SK-N-DZ (cell line): ENCODE results near the gene MACROD2.

ENCODE experiments used
- DNase-seq: peaks from one replicate; pipeline ENCODE4 v3.0.0-alpha.2; 2015; ENCODE audit warnings: low spot score

The MACROD2 gene

DNA sequence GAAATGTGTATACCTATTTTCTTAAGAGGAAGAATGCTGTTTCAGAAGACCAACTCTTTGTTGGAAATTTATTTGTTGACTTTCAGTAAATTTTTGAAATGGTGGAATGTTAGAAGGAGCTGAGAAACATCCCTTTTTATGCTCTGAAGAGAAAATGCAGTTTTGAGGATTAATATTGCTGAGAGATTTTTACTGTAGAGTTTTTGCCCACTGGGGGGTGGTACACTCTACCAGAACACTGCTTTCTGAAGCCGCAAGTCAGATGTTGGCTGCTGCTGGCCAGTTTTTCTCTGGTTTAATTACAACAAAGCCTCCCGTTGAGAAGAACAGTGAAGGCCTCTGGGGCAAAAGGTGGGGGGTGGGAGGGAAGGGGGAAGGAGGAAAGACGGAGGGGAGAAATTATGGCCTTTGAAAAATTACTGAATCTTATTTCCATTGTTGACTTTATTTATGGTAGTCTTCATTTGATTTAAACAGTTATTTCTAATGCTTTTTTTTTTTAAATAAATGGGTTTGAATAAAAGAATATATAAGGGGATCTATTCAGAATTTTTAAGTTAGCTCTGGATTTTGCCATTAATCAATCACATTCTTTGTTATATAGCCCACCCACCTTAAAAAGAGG, 339.1 kb downstream of the MACROD2 start:
- DNase-seq, result peak; percentile 91

- peak; percentile 36 for DNase-seq
Observed at GRCh38 chr20:14335052-14335451, 339.7 kb downstream of the MACROD2 start.

GRCh38 chr20:14336686-14337085, 341.4 kb downstream of the MACROD2 start:
- peak; percentile 69 for DNase-seq

DNA sequence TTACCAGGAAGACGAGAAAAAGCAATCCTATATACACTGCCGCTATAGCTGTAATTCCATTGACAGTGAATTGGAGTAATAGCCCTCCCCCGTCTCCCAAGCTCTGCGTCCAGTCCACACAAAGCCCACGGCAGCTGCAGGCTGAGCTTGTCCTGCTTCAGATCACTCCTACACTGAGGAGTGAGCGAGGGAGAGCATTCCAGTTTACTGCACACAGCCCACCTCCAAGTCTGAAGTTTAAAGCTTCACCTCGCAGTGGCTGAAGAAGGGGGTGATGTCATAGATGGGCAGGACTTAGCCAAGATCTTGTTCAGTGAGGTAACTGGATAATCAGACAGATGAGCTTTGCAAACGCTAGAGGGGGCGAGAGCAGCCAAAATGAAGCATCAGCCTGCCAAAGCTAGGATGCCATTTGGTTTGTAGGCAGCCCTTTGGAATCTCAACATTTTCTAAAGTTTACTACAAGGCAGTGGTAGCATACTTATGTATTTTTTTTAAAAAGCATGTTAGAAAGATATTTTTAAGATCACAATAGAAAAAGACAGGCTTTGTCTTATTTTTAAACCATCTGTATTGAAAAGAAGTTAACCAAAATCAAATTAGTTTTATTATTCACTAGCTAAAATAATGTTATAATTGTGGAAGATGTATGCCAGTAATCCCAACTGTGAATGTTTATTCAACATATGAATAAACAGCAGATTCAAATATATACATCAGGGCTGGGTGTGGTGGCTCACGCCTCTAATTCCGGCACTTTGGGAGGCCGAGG, 342.3 kb downstream of the MACROD2 start, which contains the start of gene FLRT3:
FLRT3 (minus strand) TSS at position 213 of the 772 bp plus-strand sequence. CDS start 10,106 bp downstream, outside the sequence.
- DNase-seq, result peak; percentile 99

DNA sequence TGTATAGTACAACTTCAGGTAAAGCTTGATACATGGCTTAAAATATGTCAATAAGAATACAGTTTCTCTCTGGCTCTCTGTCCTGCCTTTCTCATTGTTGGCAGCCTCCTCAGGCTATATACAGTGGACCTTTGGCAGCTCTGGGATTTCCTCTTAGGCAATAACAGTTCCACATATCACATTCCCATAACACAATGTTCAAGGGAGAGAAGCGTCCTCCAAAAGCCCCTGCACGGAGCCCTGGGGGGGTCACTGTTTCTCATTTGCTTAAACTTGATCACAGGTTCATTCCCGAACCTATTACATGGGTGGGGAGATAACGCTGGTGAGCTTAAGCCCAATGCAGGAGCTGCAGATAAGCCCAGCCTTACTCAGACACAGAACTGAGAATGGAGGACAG, 346.5 kb downstream of the MACROD2 start:
- no peak for DNase-seq

DNA sequence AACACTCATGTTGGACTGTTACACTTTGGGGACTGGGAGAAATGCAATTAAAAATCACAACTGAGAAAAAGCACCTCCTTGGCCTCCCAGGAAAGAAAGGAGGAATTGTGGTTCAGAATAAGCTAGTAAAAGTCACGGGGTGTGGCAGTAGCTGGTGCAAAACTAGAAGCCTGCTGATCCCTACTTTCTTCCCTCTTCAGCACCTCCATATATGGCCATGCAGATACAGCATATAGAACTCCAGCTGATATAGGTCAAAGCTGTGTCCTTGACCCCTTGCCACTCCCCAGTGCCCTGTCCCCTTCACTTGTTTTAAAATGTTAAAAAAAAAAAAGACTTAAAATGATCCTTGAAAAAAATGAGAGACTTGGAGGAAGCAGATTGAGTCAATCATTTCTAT, 347.6 kb downstream of the MACROD2 start:
- DNase-seq, result no peak

DNA sequence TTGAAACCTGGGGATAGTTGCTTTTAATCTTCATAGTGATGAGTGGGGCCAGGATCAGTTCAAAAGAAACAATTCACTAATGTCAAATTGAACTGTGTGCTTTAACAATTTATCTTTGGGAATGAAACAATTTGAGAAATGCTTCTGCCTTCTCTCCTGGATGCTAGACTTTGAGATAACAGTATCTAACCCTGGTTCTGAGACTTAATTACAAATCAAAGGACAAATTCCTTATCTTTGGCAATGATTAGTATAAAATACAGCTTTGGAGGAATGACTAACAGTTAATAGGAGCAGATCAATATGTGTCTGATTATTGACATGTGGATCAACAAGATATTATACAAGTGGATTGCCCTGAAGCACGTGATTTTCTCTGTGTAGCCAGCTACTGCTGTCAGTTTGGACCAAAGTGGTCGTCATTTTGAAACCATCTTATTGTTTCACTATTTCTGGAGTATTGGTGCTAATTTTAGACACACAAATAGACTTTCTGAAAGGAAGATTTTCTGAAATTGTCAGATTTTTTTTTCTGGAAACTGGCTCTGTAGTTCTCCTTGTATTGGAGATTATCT, 348.3 kb downstream of the MACROD2 start:
- no peak for DNase-seq

GRCh38 chr20:14344746-14345145, 349.4 kb downstream of the MACROD2 start:
- peak; percentile 18 for DNase-seq

DNA sequence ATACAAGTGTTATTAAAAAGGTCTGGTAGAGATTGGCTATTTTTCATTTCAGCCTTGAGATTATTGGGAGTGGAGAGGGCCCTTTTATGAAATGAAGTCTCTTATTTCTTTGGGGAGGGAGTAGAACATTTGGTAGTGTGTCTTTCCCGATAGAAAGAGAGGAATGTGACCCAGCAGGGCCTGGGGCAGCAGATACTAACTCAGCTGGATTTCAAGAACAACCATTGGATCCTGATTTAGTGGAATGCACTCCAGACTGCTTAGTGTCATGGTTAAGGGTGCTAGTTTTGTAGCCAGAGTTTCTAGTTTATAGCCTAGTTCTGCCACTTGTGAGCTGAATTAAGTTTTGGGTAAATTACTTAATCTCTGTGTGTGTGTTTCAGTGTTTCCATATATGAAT, 360.5 kb downstream of the MACROD2 start:
- DNase-seq, result no peak

DNA sequence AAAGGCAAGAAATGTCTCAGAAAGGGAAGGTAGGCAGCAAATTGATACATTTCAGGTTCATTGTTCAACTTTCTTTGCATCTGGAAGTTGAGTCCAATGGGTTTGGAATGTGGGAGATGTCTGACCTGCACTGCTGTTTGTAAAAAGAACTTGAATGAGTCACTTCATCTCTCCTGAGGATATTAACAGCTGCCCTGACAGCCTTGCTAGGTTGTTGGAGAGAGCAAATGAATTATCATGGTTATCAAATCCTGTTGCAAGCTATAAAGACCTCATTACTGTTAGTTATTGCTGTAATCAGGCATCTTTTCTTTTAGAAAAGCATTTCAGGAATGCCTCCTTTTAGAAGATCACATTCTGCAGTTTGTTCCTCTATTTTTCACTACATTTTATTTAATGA, 365.1 kb downstream of the MACROD2 start:
- DNase-seq, result no peak

DNA sequence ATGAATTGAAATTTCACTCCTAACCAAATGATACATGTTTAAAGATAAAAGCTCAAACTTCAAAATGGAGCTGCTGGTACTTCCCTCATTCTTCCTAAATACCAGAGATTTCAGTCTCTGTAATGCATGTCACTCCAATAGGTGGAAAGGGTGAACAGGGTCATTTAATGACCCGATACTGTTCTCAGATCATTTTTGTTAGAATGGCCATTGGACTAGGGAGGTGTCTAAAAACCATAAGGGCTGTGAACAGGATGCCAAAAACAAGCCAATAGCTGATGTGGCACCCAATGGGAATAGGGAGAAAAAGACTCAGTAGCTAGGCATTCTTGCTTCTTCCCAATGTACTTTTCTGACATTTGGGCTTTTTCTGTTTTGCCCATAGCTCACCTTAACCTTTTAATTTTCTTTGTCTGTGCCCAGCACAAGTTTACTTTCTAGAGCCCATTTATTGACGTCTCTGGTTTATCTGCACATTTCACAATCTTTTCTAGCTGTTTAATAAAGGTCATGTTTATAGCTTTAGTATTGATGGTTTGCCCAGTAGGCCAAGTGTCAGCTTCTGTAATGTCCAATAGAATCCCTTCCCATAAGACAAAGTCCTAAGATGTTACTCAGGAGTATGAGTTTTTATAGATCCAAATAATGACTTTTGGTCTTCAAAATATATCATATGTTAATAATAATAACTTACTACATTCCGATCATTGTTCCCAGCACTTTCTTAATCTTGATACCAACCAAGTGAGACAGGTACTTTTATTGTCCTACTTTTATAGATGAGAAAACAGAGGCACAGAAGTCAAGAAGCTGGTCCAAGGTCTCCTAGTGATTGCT, 366.4 kb downstream of the MACROD2 start:
- no peak for DNase-seq

DNA sequence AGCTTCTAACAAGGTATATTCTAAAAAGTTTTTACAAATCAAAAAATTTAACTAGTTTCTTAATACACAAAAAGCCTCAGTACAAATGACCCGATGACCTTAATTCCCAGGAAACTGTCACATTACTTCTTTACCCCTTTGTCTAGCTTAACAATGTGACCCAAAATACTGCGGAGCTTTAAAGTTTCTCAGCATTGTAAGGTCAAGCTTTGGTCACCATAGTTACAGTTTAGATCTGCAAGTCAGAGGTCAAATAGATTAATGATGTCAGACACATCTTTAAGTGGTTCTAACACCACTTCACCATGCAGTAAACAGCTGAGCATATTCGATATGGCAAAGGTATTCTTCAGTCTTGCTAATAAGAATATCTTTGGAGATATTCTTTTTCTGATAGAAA, 378.9 kb downstream of the MACROD2 start:
- DNase-seq, result no peak

DNA sequence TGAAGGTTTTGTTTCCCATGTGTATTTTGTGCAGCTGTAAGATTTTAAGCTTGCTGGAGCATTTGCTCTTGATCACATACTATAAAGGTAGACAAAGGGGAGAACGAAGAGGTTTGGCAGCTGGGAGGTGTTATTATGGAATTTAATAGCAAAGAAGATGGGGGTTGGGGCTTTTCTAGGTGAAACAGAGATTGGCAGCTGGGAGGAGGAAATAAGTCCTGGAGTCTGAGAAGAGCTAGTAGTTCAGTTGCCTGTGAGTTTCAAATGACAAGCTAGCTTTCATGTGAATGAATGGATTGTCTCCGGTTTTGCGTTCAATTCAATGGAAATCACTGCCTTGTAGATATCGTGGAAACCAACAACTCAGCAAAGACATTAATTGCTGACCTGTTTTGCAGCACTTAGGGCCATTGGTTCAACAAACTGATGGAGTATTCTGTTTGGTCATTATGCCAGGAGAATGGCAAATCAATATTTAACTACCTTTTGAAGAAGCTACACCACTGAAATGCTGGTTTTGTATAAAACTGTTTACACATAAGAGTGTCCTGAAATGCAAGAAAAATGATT, 380.2 kb downstream of the MACROD2 start:
- DNase-seq, result peak; percentile 3

- no peak for DNase-seq
Observed at GRCh38 chr20:14378326-14378725, 383.0 kb downstream of the MACROD2 start.

GRCh38 chr20:14383335-14383734, 388.0 kb downstream of the MACROD2 start:
- DNase-seq, result no peak

DNA sequence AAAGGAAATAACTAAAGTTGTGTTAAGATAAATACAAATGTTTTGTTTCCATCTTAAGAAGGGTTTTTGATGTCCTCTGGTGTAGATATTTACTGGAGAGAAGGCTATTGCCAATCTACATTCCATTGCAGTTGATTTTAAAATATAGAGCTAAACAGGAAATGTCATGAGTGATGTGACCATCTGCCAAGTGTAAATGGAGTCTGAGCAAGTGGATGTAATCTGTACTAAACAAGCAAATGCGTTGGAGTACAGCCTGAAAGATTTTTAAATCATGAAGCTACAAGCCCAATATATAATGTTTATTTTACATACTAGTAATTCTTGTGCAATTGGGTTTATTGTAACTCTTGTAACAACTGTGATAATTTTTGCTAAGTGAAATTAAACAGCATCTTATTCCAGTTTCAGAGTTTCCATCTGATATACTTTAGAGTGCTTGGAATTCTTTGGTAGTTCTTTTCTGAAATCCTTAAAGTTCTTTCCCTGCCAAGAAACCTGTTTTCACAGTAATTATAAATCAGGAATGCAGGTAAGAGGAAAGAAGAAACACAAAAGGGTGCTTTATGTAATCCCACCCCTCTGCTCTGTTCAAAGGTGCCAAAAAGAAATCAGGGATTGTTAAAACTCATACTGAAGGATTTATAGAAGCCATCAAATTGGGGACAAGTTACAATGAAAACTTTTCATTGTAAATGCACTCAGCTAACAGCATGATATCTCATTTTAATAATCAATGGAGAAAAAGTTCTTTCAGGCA, 389.3 kb downstream of the MACROD2 start:
- no peak for DNase-seq

DNA sequence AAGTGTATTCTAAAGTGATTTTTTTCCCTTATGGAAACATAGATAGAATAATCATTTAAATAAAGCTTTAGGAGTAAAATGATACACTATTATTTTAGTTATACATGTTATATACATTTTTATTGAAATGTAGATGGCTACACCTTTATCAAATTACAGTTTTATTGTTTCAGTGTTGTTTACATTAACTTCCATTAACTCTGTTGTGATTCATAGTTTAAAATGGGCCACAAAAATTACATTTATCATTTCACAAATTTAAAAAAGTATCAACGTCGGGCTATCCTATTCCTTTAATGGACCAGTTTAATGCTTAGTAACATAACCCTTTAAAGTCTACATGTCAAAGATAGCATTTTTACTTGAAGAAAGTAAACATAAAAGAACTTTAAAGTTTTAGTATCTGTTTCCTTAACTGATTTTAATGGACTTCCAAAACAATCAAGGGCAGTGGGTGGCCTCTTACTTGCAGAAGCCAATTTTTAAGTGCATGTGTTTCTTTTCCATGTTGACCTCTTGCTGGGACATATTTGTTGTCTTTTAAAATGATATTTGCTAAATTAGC, 389.9 kb downstream of the MACROD2 start:
- DNase-seq, result no peak

DNA sequence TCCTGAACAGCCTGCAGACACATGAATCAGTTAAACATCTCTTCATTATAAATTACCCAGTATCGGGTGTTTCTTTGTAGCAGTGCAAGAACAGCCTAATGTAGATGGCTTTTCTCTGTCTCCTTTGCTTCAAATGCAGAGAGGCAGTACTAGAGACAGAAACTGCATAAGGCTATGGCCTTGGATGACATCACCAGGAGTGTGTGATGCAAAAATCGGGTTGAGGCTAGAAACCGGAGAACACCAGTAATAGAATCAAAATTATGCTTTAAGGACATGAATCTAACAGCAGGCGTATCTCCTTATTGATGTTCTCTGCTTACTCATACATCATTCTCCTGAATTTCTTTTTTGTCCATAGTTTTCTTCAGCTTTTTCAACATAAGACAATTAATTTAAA, 391.4 kb downstream of the MACROD2 start:
- DNase-seq, result no peak

- peak; percentile 25 for DNase-seq
Observed at GRCh38 chr20:14401479-14402138, 406.3 kb downstream of the MACROD2 start.

DNA sequence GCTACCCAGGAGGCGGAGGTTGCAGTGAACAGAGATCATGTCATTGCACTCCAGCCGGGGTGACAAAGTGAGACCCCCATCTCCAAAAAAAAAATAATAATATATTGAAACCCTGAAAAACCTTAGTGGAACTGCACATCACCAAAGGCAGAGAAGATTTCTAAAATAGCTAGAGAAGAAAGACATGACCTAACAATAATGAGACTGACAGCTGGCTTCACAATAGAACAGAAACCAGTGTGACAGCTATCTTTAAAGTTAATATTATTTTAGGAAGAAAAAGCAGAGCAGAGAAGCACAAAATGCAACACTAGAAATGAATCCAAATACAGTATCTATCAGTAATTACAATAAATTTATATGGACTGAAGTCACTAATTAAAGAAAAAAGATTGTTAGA, 409.2 kb downstream of the MACROD2 start:
- DNase-seq, result no peak
